Measurements from ENCODE around the gene NRG3. TPM values are rescaled to one million over a fixed set of nuclear protein-coding genes. Genes with fewer than 3 reads are reported as not detected.

Gene NRG3
- total RNA-seq, 2 donors from 2014 or later: 0.97 TPM; not detected in 1

GRCh38 chr10:82535457-82535856 is 660.5 kb downstream of the NRG3 start:
- intact Hi-C loops (cut with DNase I): no loop called here
- Histone ChIP-seq H3K4me1 (replicated peaks) (no peaks in the 10 kb centered on the region), H3K9me3 (no peaks in the 10 kb centered on the region), H3K27me3 (replicated peaks; ENCODE audit: insufficient read depth) (no peaks in the 10 kb centered on the region), H3K4me3 (no peak overlapping the region), H3K27ac (no peak overlapping the region), H3K36me3 (no peaks in the 10 kb centered on the region)
- WGBS: 85% methylated on average over 3 of the region's 3 CpGs
- TF ChIP-seq CTCF (IDR thresholded peaks at IDR 0.05) (no peak), POLR2A (IDR thresholded peaks at IDR 0.05) (no peak), POLR2AphosphoS5 (IDR thresholded peaks at IDR 0.05) (no peak)
- no peak for DNase-seq (ENCODE audit: low spot score)

- Histone ChIP-seq H3K27ac (no peak overlapping the region), H3K36me3 (no peaks in the 10 kb centered on the region), H3K9me3 (no peaks in the 10 kb centered on the region), H3K27me3 (replicated peaks; ENCODE audit: insufficient read depth) (no peaks in the 10 kb centered on the region), H3K4me3 (no peak overlapping the region), H3K4me1 (replicated peaks) (no peaks in the 10 kb centered on the region)
- no peak for TF ChIP-seq POLR2AphosphoS5 (IDR thresholded peaks at IDR 0.05)
- TF ChIP-seq POLR2A (IDR thresholded peaks at IDR 0.05): no peak
- no peak for TF ChIP-seq CTCF (IDR thresholded peaks at IDR 0.05)
- intact Hi-C loops (cut with DNase I): no loop called here
- DNase-seq (ENCODE audit: low spot score): no peak
Observed at GRCh38 chr10:82536668-82537067, 661.7 kb downstream of the NRG3 start.

GRCh38 chr10:82538272-82538671 is 663.3 kb downstream of the NRG3 start:
- TF ChIP-seq CTCF (IDR thresholded peaks at IDR 0.05): no peak
- TF ChIP-seq POLR2AphosphoS5 (IDR thresholded peaks at IDR 0.05): no peak
- no peak for TF ChIP-seq POLR2A (IDR thresholded peaks at IDR 0.05)
- no peaks in the 10 kb centered on the region for H3K36me3 ChIP-seq
- no peak overlapping the region for H3K4me3 ChIP-seq
- no peak for DNase-seq (ENCODE audit: low spot score)
- H3K27me3 ChIP-seq (replicated peaks; ENCODE audit: insufficient read depth): no peaks in the 10 kb centered on the region
- WGBS: 76% methylated on average over 1 of the region's 1 CpG
- intact Hi-C loops (cut with DNase I): no loop called here
- no peak overlapping the region for H3K27ac ChIP-seq
- no peaks in the 10 kb centered on the region for H3K9me3 ChIP-seq
- H3K4me1 ChIP-seq (replicated peaks): no peaks in the 10 kb centered on the region

- no peak overlapping the region for H3K4me3 ChIP-seq
- no peak for DNase-seq (ENCODE audit: low spot score)
- no peak overlapping the region for H3K27ac ChIP-seq
- TF ChIP-seq POLR2AphosphoS5 (IDR thresholded peaks at IDR 0.05) (no peak), POLR2A (IDR thresholded peaks at IDR 0.05) (no peak), CTCF (IDR thresholded peaks at IDR 0.05) (no peak)
- H3K9me3 ChIP-seq: no peaks in the 10 kb centered on the region
- no peaks in the 10 kb centered on the region for H3K27me3 ChIP-seq (replicated peaks; ENCODE audit: insufficient read depth)
- intact Hi-C loops (cut with DNase I): no loop called here
- H3K36me3 ChIP-seq: no peaks in the 10 kb centered on the region
- no peaks in the 10 kb centered on the region for H3K4me1 ChIP-seq (replicated peaks)
- 70% methylated on average over 2 of the region's 2 CpGs for WGBS
Observed at GRCh38 chr10:82543631-82544030, 668.6 kb downstream of the NRG3 start.

- intact Hi-C loops (cut with DNase I): no loop called here
- Histone ChIP-seq H3K27me3 (replicated peaks; ENCODE audit: insufficient read depth) (no peaks in the 10 kb centered on the region), H3K36me3 (no peaks in the 10 kb centered on the region), H3K27ac (no peak overlapping the region), H3K9me3 (no peaks in the 10 kb centered on the region), H3K4me3 (no peak overlapping the region), H3K4me1 (replicated peaks) (no peaks in the 10 kb centered on the region)
- WGBS: 89% methylated on average over 1 of the region's 1 CpG
- DNase-seq (ENCODE audit: low spot score): no peak
- TF ChIP-seq POLR2AphosphoS5 (IDR thresholded peaks at IDR 0.05): no peak
- no peak for TF ChIP-seq POLR2A (IDR thresholded peaks at IDR 0.05)
- no peak for TF ChIP-seq CTCF (IDR thresholded peaks at IDR 0.05)
Observed at GRCh38 chr10:82544377-82544776, 669.4 kb downstream of the NRG3 start.

Data from prostate gland (tissue), 2 donors.